Measurements from ENCODE around the gene CEP104. TPM values are rescaled to one million over a fixed set of nuclear protein-coding genes. Genes with fewer than 3 reads are reported as not detected.

The CEP104 gene
- total RNA-seq, 1 experiment from 2014 or later, result 50.8 TPM

- BruUV-seq (replicated peaks), result no TSS peak
- ChIA-PET CTCF (no interaction called here), POLR2A (ENCODE audit: low non-redundant PET) (interaction anchor here (0.7 kb wide), 1 partner anchor 352 kb away, joined by 3 read pairs; no protein-coding TSS in a partner anchor)
- Histone ChIP-seq H3K27ac (ENCODE audit: low read depth, low read length, poor library complexity, severe bottlenecking) (no peak overlapping the region), H3K9me3 (ENCODE audit: low read depth, low read length, poor library complexity, severe bottlenecking) (no peaks in the 10 kb centered on the region), H3K27me3 (replicated peaks; ENCODE audit: insufficient read depth, low read depth, low read length, poor library complexity) (no peaks in the 10 kb centered on the region), H3K36me3 (ENCODE audit: insufficient read depth, low read length, poor library complexity, severe bottlenecking) (no peaks in the 10 kb centered on the region), H3K4me1 (ENCODE audit: insufficient read depth, low read length, poor library complexity, severe bottlenecking) (no peaks in the 10 kb centered on the region), H3K4me3 (ENCODE audit: low read depth, low read length, poor library complexity, severe bottlenecking) (no peak overlapping the region)
- no peak for TF ChIP-seq EZH2 (IDR thresholded peaks at IDR 0.05; ENCODE audit: borderline replicate concordance, low read depth, low read length, poor library complexity, severe bottlenecking)
- TF ChIP-seq CTCF (conservative IDR thresholded peaks at IDR 0.05; ENCODE audit: low read depth, low read length), result no peak
- no peak for DNase-seq (ENCODE audit: low spot score)
- intact Hi-C loops (cut with micrococcal nuclease; ENCODE audit: unreplicated experiment), result no loop called here
These were observed 39.8 kb downstream of the CEP104 start for GRCh38 chr1:3817138-3817740.

GRCh38 chr1:3816331-3817137, 40.5 kb downstream of the CEP104 start:
- CTCF ChIA-PET, result no interaction called here
- POLR2A ChIA-PET (ENCODE audit: low non-redundant PET), result no interaction called here
- DNase-seq (ENCODE audit: low spot score), result no peak
- no TSS peak for BruUV-seq (replicated peaks)
- TF ChIP-seq EZH2 (IDR thresholded peaks at IDR 0.05; ENCODE audit: borderline replicate concordance, low read depth, low read length, poor library complexity, severe bottlenecking), result no peak
- no peak for TF ChIP-seq CTCF (conservative IDR thresholded peaks at IDR 0.05; ENCODE audit: low read depth, low read length)
- no peaks in the 10 kb centered on the region for H3K4me1 ChIP-seq (ENCODE audit: insufficient read depth, low read length, poor library complexity, severe bottlenecking)
- no peaks in the 10 kb centered on the region for H3K9me3 ChIP-seq (ENCODE audit: low read depth, low read length, poor library complexity, severe bottlenecking)
- no peaks in the 10 kb centered on the region for H3K36me3 ChIP-seq (ENCODE audit: insufficient read depth, low read length, poor library complexity, severe bottlenecking)
- H3K27ac ChIP-seq (ENCODE audit: low read depth, low read length, poor library complexity, severe bottlenecking), result no peak overlapping the region
- H3K27me3 ChIP-seq (replicated peaks; ENCODE audit: insufficient read depth, low read depth, low read length, poor library complexity), result no peaks in the 10 kb centered on the region
- H3K4me3 ChIP-seq (ENCODE audit: low read depth, low read length, poor library complexity, severe bottlenecking), result no peak overlapping the region
- intact Hi-C loops (cut with micrococcal nuclease; ENCODE audit: unreplicated experiment), result no loop called here

- H3K27me3 ChIP-seq (replicated peaks; ENCODE audit: insufficient read depth, low read depth, low read length, poor library complexity), result no peaks in the 10 kb centered on the region
- H3K4me3 ChIP-seq (ENCODE audit: low read depth, low read length, poor library complexity, severe bottlenecking), result no peak overlapping the region
- no peaks in the 10 kb centered on the region for H3K4me1 ChIP-seq (ENCODE audit: insufficient read depth, low read length, poor library complexity, severe bottlenecking)
- H3K9me3 ChIP-seq (ENCODE audit: low read depth, low read length, poor library complexity, severe bottlenecking), result no peaks in the 10 kb centered on the region
- intact Hi-C loops (cut with micrococcal nuclease; ENCODE audit: unreplicated experiment), result no loop called here
- TF ChIP-seq CTCF (conservative IDR thresholded peaks at IDR 0.05; ENCODE audit: low read depth, low read length), result no peak
- TF ChIP-seq EZH2 (IDR thresholded peaks at IDR 0.05; ENCODE audit: borderline replicate concordance, low read depth, low read length, poor library complexity, severe bottlenecking), result no peak
- no peaks in the 10 kb centered on the region for H3K36me3 ChIP-seq (ENCODE audit: insufficient read depth, low read length, poor library complexity, severe bottlenecking)
- POLR2A ChIA-PET (ENCODE audit: low non-redundant PET), result no interaction called here
- H3K27ac ChIP-seq (ENCODE audit: low read depth, low read length, poor library complexity, severe bottlenecking), result no peak overlapping the region
- no peak for DNase-seq (ENCODE audit: low spot score)
- BruUV-seq (replicated peaks), result no TSS peak
- CTCF ChIA-PET, result no interaction called here
These were observed 42.0 kb downstream of the CEP104 start for GRCh38 chr1:3814771-3815561.
